Measurements from ENCODE around the gene CPN2. TPM values are rescaled to one million over a fixed set of nuclear protein-coding genes. Genes with fewer than 3 reads are reported as not detected.
A peak's percentile ranks its signal among the peaks of the same experiment; 100 is the strongest.

Gene CPN2
- total RNA-seq, 6 donors from 2014 or later, result 0.10 TPM; not detected in 5

GRCh38 chr3:194355379-194355778 lies 4.3 kb upstream of the CPN2 start:
- Histone ChIP-seq H3K27ac (no peak overlapping the region), H3K27me3 (no peaks in the 10 kb centered on the region), H3K4me3 (no peak overlapping the region), H3K36me3 (no peaks in the 10 kb centered on the region), H3K9me3 (no peaks in the 10 kb centered on the region), H3K4me1 (no peaks in the 10 kb centered on the region)
- 66 to 75% methylated on average over 7 of the region's 7 CpGs for WGBS, 2 donors
- TF ChIP-seq POLR2AphosphoS5 (IDR thresholded peaks at IDR 0.05) (no peak), CTCF (IDR thresholded peaks at IDR 0.05) (no peak), POLR2A (IDR thresholded peaks at IDR 0.05) (no peak), EP300 (IDR thresholded peaks at IDR 0.05) (no peak)
- ATAC-seq (ENCODE audit: low FRiP score in 2 of 2), result no peak
- DNase-seq, result no peak

GRCh38 chr3:194354315-194354714 lies 3.2 kb upstream of the CPN2 start:
- ATAC-seq (ENCODE audit: low FRiP score in 2 of 2), result no peak
- Histone ChIP-seq H3K9me3 (no peaks in the 10 kb centered on the region), H3K36me3 (no peaks in the 10 kb centered on the region), H3K4me1 (no peaks in the 10 kb centered on the region), H3K27ac (no peak overlapping the region), H3K27me3 (no peaks in the 10 kb centered on the region), H3K4me3 (no peak overlapping the region)
- WGBS, 2 donors, result 54 to 57% methylated on average over 2 of the region's 2 CpGs
- no peak for DNase-seq
- TF ChIP-seq POLR2A (IDR thresholded peaks at IDR 0.05) (no peak), POLR2AphosphoS5 (IDR thresholded peaks at IDR 0.05) (no peak), CTCF (IDR thresholded peaks at IDR 0.05) (no peak), EP300 (IDR thresholded peaks at IDR 0.05) (no peak)

- no peaks in the 10 kb centered on the region for H3K9me3 ChIP-seq
- no peak overlapping the region for H3K4me3 ChIP-seq
- no peaks in the 10 kb centered on the region for H3K27me3 ChIP-seq
- ATAC-seq (ENCODE audit: low FRiP score in 2 of 2), result peak in 1 of 2 donors; percentile 32
- 84 to 88% methylated on average over 10 of the region's 10 CpGs for WGBS, 2 donors
- H3K36me3 ChIP-seq, result no peaks in the 10 kb centered on the region
- H3K27ac ChIP-seq, result no peak overlapping the region
- DNase-seq, result no peak
- no peaks in the 10 kb centered on the region for H3K4me1 ChIP-seq
- no peak for TF ChIP-seq CTCF (IDR thresholded peaks at IDR 0.05)
- TF ChIP-seq EP300 (IDR thresholded peaks at IDR 0.05), result no peak
- no peak for TF ChIP-seq POLR2A (IDR thresholded peaks at IDR 0.05)
- TF ChIP-seq POLR2AphosphoS5 (IDR thresholded peaks at IDR 0.05), result no peak
Observed at GRCh38 chr3:194352667-194353246, 1.6 kb upstream of the CPN2 start.

GRCh38 chr3:194351952-194352536 lies 916 bp upstream of the CPN2 start:
- TF ChIP-seq POLR2A (IDR thresholded peaks at IDR 0.05) (no peak), POLR2AphosphoS5 (IDR thresholded peaks at IDR 0.05) (no peak), EP300 (IDR thresholded peaks at IDR 0.05) (no peak), CTCF (IDR thresholded peaks at IDR 0.05) (no peak)
- WGBS, 2 donors, result 90 to 91% methylated on average over 14 of the region's 14 CpGs
- H3K4me1 ChIP-seq, result no peaks in the 10 kb centered on the region
- H3K27ac ChIP-seq, result no peak overlapping the region
- no peaks in the 10 kb centered on the region for H3K27me3 ChIP-seq
- ATAC-seq (ENCODE audit: low FRiP score in 2 of 2) (peak in 1 of 2 donors; percentile 23), DNase-seq (no peak)
- H3K9me3 ChIP-seq, result no peaks in the 10 kb centered on the region
- H3K36me3 ChIP-seq, result no peaks in the 10 kb centered on the region
- no peak overlapping the region for H3K4me3 ChIP-seq

GRCh38 chr3:194350726-194351071 lies 429 bp downstream of the CPN2 start:
- Histone ChIP-seq H3K36me3 (no peaks in the 10 kb centered on the region), H3K9me3 (no peaks in the 10 kb centered on the region), H3K4me1 (no peaks in the 10 kb centered on the region), H3K27me3 (no peaks in the 10 kb centered on the region), H3K27ac (no peak overlapping the region), H3K4me3 (no peak overlapping the region)
- TF ChIP-seq EP300 (IDR thresholded peaks at IDR 0.05), result no peak
- TF ChIP-seq POLR2AphosphoS5 (IDR thresholded peaks at IDR 0.05), result no peak
- no peak for TF ChIP-seq CTCF (IDR thresholded peaks at IDR 0.05)
- no peak for TF ChIP-seq POLR2A (IDR thresholded peaks at IDR 0.05)
- ATAC-seq (ENCODE audit: low FRiP score in 2 of 2) (no peak), DNase-seq (no peak)
- 80% methylated on average over 3 of the region's 3 CpGs for WGBS, 2 donors
